HFFc6 (cell line): Measurements from ENCODE around the gene ZBTB12. TPM values are rescaled to one million over a fixed set of nuclear protein-coding genes. Genes with fewer than 3 reads are reported as not detected.
"Not testable (repeated sequence)": the region's sequence is repeated elsewhere in the genome, so short reads cannot be mapped to it uniquely, and the experiment has no call there.

Source experiments
- DNase-seq: peaks from one replicate; pipeline ENCODE4 v3.0.0-alpha.2; 2018
- H3K27ac Mint-ChIP-seq: 2 replicates; pipeline ENCODE4 v1.8.0; 2020; ENCODE audit warnings: mild to moderate bottlenecking, mixed read lengths
- H3K27me3 Mint-ChIP-seq: 2 replicates; pipeline ENCODE4 v1.8.0; 2021; ENCODE audit warnings: mild to moderate bottlenecking, moderate library complexity, mixed read lengths; ENCODE audit not compliant: insufficient read depth
- H3K36me3 Mint-ChIP-seq: 2 replicates; pipeline ENCODE4 v1.8.0; 2021; ENCODE audit warnings: low read depth, mixed read lengths
- H3K4me1 Mint-ChIP-seq: 2 replicates; pipeline ENCODE4 v1.8.0; 2020; ENCODE audit warnings: low read depth, mixed read lengths
- H3K4me3 Mint-ChIP-seq: 2 replicates; pipeline ENCODE4 v1.8.0; 2020; ENCODE audit warnings: mild to moderate bottlenecking, moderate library complexity, mixed read lengths
- H3K9me3 Mint-ChIP-seq: 2 replicates; pipeline ENCODE4 v1.8.0; 2020; ENCODE audit warnings: mild to moderate bottlenecking, mixed read lengths
- CTCF ChIP-seq: fragments of 200-600 bp; sonication (generic); IDR thresholded peaks from 2 replicates; pipeline ENCODE4 v1.5.0; 2021; ENCODE audit warnings: antibody characterized with exemption, mild to moderate bottlenecking
- total RNA-seq, 6 experiments: library from RNA; stranded (reverse); fragmentation: NEBNext Ultra II Directional; extraction: Animal tissue kit (Norgen Biotek cat#: 25700); gene quantifications; 2 replicates in 1 of 6; 3 replicates in 5 of 6; pipeline ENCODE4 v1.2.3, GENCODE V29; 2021

ZBTB12 gene
- total RNA-seq, 6 experiments from 2014 or later: 7.3 to 9.0 (median 8.3) TPM

GRCh38 chr6:31940256-31940664 lies 38.4 kb upstream of the ZBTB12 start:
- H3K27ac Mint-ChIP-seq: no peak overlapping the region
- no peak for TF ChIP-seq CTCF
- peaks cover 24% of the 10 kb centered on the region for H3K4me1 Mint-ChIP-seq
- no peaks in the 10 kb centered on the region for H3K36me3 Mint-ChIP-seq
- peak; percentile 47 for DNase-seq
- H3K27me3 Mint-ChIP-seq: peaks cover 18% of the 10 kb centered on the region
- no peaks in the 10 kb centered on the region for H3K9me3 Mint-ChIP-seq
- no peak overlapping the region for H3K4me3 Mint-ChIP-seq

GRCh38 chr6:31935823-31936222 lies 33.9 kb upstream of the ZBTB12 start:
- H3K27me3 Mint-ChIP-seq: peaks cover 19% of the 10 kb centered on the region
- no peak for DNase-seq
- H3K27ac Mint-ChIP-seq: no peak overlapping the region
- no peaks in the 10 kb centered on the region for H3K36me3 Mint-ChIP-seq
- H3K4me3 Mint-ChIP-seq: no peak overlapping the region
- TF ChIP-seq CTCF: no peak
- no peaks in the 10 kb centered on the region for H3K9me3 Mint-ChIP-seq
- peaks cover 9% of the 10 kb centered on the region for H3K4me1 Mint-ChIP-seq

- peaks cover 1% of the 10 kb centered on the region for H3K4me1 Mint-ChIP-seq
- no peak overlapping the region for H3K4me3 Mint-ChIP-seq
- peaks cover 19% of the 10 kb centered on the region for H3K27me3 Mint-ChIP-seq
- no peaks in the 10 kb centered on the region for H3K9me3 Mint-ChIP-seq
- no peak for DNase-seq
- TF ChIP-seq CTCF: no peak
- H3K36me3 Mint-ChIP-seq: no peaks in the 10 kb centered on the region
- H3K27ac Mint-ChIP-seq: no peak overlapping the region
Observed at GRCh38 chr6:31935021-31935420, 33.1 kb upstream of the ZBTB12 start.

GRCh38 chr6:31933537-31933936 lies 31.7 kb upstream of the ZBTB12 start:
- no peak for TF ChIP-seq CTCF

GRCh38 chr6:31932137-31932536 lies 30.3 kb upstream of the ZBTB12 start:
- not testable (repeated sequence) for DNase-seq, H3K27ac Mint-ChIP-seq, H3K4me1 Mint-ChIP-seq, H3K36me3 Mint-ChIP-seq, H3K4me3 Mint-ChIP-seq, H3K9me3 Mint-ChIP-seq
- H3K27me3 Mint-ChIP-seq: peaks cover 19% of the 10 kb centered on the region

More at GRCh38 chr6:31933537-31933936, 31.7 kb upstream of the ZBTB12 start:
- Mint-ChIP-seq H3K36me3 (no peaks in the 10 kb centered on the region), H3K4me3 (no peak overlapping the region), H3K27ac (no peak overlapping the region), H3K4me1 (no peaks in the 10 kb centered on the region), H3K9me3 (no peaks in the 10 kb centered on the region), H3K27me3 (peaks cover 19% of the 10 kb centered on the region)
- DNase-seq: no peak

- Mint-ChIP-seq H3K9me3 (no peaks in the 10 kb centered on the region), H3K36me3 (no peaks in the 10 kb centered on the region), H3K4me1 (peaks cover 7% of the 10 kb centered on the region; the same call in 1 of the 2 replicates), H3K27ac (no peak overlapping the region), H3K4me3 (no peak overlapping the region), H3K27me3 (peaks cover 17% of the 10 kb centered on the region)
- no peak for TF ChIP-seq CTCF
- no peak for DNase-seq
Observed at GRCh38 chr6:31930962-31931361, 29.1 kb upstream of the ZBTB12 start.
